GM19240 (cell line): ENCODE data around the gene SOAT1.
"Not testable (repeated sequence)": the region's sequence is repeated elsewhere in the genome, so short reads cannot be mapped to it uniquely, and the experiment has no call there.

ENCODE experiments used
- DNase-seq: peaks from one replicate; pipeline ENCODE4 v3.0.0; 2011; ENCODE audit warnings: low spot score; ENCODE audit not compliant: insufficient read length

SOAT1 gene

DNA sequence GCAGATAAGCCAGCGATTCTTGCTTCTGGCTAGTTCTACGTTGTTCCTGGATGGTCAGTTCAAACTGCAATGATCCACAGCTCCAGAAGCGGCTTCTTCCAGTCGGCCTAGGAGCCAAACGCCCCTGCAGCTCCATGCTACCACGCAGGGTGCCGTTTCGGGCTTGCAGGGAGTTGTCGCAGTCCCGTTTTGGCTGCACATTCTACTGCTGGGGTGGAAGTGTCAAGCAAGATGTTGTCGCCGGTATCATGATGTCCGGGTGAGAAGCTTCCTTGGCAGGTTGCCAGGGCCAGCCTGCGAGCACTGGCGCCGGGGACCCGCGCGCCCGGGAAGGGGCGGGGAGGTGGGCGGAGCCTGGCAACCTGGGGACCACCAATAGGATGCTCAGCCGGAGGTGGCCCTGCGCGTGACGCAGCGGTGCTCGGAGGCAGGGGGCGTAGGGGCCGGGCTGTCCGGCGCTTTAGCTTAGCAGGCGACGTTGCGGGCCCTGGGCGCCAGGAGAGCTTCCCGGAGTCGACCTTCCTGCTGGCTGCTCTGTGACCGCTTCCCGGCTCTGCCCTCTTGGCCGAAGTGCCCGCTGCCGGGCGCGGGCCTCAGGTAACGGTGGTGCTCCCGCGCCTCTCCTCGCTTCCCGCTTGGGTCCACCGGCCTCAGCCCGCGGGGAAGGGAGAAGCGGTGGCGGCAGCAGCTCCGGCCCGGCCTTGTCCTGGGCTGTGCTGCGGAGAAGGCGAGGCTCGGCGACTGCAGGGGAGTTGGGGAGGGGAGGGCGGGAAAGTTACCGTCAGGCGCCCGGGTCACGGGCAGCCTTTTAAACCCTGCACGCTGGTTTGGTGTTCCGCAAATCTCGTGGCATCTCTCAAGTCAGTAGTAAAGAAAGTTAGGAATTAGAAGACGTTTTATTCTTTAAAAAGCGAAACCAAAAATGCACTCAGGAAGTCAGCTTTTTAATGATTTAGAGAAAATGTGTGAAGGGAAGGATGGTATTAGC is at the start of gene SOAT1:
SOAT1 (plus strand) TSS at position 458 of the 988 bp plus-strand sequence. CDS start 8,888 bp downstream, outside the sequence.
- peak; percentile 69 for DNase-seq

DNA sequence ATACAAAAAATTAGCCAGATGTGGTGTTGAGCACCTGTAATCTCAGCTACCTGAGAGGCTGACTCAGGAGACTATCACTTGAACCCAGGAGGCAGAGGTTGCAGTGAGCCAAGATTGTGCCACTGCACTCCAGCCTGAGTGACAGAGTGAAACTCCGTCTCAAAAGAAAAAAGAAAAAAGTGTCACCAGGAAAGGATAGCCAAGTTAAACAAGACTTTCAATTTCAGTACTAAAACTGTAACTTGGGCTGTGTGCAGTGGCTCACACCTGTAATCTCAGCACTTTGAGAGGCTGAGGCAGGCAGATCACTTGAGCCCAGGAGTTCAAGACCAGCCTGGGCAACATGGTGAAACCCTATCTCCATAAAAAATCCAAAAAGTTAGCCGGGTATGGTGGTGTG is 48.2 kb upstream of the SOAT1 start:
- DNase-seq = not testable (repeated sequence)

DNA sequence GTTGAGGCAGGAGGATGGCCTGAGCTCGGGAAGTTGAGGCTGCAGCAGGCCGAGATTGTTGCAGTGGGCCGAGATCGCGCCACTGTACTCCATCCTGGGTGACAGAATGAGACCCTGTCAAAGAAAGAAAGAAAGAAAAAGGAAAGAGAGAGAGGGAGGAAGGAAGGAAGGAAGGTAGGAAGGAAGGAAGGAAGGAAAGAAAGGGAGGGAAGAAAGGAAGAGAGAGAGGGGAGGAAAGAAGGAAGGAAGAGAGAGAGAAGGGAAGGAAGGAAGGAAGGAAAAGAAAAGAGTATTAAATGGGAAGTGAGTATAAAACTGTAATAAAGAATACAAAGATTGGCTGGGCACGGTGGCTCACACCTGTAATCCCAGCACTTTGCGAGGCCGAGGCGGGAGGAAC is 45.7 kb upstream of the SOAT1 start:
- DNase-seq = no peak

DNA sequence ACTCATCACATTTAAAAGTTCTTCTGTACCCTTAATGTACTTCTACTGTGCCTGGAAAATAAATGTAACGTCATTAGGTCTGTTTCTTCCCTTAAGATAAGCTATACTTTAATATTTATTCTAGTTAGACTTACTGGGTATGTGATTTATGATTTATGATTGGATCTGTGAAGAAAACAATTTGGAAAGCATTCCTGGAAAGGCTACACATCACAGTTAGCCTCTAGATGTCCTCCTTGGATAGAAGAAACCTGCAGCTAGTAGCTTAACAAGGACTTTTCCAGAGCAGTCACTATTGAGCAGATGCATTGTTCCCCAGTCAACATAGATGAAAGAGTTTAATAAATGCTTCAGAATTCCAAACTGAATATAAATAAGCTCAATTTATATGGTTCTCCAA is 41.9 kb upstream of the SOAT1 start:
- no peak for DNase-seq

DNA sequence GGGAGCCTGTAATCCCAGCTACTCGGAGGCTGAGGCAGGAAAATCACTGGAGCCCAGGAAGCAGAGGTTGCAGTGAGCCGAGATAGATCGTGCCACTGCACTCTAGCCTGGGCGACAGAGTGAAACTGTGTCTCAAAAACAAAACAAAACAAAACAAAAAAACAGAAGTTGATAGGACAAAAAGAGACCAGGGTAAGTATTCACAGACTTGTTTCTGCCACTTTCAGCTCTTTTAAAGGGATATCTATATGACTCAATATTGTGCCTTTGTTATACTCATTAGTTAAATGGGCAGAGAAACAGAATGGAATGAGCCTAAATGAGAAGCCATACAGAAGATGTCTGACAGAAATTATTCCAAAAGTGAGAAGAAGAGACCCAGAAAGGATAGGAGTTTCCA is 41.0 kb upstream of the SOAT1 start:
- DNase-seq = no peak

DNA sequence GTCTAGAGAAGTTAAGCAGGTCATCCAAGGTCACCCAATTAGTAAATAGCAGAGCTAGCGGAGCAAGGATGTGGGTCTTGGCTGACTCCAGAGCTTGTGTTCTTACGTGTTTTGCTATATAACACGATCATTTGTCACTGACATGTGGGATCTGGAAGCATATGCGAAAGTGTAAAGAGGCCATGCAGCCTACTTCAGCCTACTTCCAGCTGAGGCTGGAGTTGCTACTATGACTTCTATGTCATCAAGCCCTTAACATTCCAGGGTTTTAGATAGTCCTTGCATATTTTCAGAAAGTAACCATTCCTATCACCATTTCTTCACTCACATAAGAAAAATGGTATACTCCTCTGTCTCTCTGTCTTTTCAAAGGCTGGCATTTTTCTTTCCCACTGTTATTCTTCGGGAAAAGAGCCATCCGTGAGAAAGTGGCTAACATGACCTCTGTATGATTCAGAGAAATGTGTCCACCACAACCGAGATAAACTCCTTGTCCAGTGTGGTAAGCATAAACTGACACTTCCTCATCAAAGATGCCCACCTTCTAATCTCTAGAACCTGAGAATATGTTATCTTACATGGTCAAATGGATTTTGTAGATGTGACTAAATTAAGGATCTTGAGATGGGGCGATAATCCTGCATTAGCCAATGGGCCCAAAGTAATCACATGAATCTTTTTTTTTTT is 40.2 kb upstream of the SOAT1 start:
- DNase-seq = no peak

DNA sequence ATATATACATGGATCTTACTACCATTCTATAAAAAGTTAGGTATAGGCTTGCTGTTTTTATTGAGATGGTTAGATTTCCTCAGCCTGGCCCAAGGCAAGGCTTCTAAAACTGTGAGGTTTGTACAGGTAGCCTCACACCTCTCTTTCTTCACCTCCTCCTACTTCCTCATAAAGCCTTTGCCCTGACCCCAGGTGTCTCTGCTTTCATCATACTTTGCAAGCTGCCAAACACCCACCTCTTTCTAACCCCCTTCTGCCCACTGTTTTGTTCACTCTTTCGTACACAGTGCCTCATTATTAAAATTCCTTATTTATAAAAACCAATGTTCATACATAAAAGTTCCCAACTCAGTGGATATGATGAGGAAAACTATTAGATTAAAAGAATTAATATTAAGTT is 31.4 kb upstream of the SOAT1 start:
- DNase-seq = no peak

DNA sequence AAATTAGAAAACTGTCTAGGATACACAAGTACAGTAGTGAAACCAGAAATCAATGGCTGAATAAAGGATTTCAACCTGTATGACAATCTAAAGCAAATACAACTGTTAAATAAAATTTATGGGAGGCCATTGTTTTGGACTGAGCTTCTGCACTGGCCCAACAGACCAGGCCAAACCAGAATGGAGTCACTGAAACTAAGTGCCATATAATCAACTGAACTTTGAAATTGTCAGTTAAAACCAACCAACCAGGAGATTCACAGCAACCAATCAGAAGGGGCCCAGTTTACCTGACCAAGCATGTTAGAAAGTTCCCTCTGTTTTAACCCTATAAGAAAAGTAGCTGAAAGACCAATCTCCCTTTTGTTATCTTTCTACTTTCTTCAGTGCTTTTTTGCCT is 30.5 kb upstream of the SOAT1 start:
- DNase-seq = no peak

DNA sequence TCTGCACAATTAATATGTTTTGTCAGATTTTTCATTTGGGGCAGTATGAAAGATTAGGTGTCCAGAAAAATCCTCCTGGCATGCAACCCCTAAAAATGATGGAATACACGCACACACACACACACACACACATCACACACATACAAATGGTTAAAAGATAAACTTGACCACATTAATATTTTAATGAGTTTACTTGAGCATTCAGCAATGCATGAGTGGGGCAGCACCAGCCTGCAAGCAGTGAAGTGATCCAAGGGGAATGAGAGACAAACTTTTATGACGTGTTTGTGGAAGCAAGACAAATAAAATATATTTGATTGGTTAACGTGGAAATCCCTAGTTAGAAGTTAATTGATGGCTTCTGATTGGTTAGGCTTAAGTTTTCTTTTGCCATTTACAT is 29.1 kb upstream of the SOAT1 start:
- no peak for DNase-seq

DNA sequence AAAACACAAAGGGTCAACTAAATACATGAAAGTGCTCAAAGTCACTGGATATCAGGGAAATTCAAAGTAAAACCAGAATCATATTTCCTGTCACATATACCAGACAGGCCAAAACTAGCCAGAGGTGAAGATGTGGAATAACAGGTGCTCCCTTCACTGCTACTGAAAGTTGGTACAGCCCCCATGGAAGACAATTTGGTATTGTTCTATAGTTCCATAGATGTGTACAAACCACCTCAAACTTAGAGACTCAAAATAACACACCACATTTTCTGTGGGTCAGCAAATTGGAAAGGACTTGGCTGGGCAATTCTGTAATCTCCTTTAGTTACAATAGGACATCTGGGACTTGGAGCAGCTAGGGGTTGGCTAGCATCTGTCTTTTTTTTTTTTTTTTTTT is 24.5 kb upstream of the SOAT1 start:
- no peak for DNase-seq

DNA sequence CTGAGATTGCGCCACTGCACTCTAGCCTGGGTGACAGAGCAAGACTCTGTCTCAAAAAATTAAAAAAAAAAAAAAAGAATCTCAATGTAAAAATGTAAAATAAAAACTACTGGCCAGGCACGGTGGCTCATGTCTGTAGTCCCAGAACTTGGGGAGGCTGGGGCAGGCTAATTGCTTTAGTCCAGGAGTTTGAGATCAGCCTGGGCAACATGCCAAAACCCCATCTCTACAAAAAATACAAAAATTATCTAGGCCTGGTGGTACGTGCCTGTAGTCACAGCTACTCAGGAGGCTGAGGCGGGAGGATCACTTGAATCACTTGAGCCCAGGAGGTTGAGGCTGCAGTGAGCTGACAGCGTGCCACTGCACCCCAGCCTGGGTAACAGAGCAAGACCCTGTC is 19.2 kb upstream of the SOAT1 start:
- DNase-seq = not testable (repeated sequence)

DNA sequence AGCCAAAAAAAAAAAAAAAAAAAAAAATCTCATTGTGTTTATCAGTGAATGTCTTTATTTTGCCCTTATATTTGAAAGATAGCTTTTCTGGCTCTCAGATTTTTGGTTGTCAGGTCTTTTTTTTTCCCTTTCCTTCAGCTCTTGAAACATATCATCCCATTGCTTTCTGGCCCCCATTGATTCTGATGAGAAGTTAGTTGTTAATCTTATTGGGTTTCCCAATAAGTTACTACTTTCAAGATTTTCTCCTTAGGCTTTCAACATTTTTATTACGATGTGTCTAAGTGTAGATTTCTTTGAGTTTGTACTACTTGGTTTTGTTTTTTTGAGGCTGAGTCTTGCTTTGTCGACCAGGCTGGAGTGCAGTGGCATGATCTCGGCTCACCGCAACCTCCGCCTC is 14.7 kb upstream of the SOAT1 start:
- no peak for DNase-seq

DNA sequence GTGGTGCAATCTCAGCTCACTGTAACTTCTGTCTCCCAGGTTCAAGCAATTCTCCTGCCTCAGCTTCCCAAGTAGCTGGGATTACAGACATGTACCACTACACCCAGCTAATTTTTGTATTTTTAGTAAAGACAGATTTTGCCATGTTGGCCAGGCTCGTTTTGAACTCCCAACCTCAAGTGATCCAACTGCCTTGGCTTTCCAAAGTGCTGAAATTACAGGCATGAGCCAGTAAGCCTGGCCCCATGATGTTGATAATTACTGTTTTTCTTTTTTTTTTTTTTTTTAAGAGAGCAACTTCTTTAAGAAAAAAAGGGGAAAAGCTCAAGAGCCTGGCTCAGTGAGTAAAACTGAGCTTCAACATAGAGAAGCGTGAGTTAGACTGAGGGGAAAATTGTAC is 9.6 kb upstream of the SOAT1 start:
- DNase-seq = no peak

DNA sequence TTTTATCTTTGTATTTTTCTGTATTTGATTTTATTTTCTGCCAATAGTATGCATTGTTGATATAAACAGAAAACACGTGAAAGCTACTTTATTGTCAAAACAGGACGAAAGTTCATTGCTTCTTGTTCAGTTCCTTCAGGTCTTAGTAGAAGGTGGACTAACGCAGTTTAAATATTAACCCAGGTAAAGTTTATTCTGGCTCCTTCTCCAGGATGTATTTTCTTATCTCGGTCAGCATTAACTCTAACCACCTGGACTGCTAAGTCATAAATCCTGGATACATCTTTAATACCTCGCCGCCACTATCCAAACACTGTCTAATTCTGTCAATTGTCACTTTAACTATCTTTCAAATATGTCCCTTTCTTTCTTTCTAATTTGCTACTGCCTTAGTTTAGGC is 5.7 kb upstream of the SOAT1 start:
- DNase-seq = no peak

DNA sequence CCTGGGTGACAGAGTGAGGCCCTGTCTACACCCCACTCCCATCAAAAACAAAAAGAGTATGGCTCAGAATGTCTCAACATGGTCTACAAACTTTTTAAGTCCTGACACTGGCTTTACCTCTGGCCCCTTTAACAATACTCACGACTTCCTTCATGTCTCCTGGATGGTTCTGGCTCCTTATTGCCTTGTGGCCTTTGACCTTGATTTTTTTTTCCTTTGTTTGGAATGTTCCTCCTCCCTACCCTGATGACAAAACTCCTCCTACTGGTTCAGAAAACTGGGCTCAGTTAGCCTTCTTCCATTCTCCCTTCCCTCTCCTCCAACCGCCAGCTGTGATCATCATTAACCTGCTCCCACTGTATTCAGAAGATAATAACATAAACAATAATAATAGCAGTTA is 4.6 kb upstream of the SOAT1 start:
- no peak for DNase-seq

DNA sequence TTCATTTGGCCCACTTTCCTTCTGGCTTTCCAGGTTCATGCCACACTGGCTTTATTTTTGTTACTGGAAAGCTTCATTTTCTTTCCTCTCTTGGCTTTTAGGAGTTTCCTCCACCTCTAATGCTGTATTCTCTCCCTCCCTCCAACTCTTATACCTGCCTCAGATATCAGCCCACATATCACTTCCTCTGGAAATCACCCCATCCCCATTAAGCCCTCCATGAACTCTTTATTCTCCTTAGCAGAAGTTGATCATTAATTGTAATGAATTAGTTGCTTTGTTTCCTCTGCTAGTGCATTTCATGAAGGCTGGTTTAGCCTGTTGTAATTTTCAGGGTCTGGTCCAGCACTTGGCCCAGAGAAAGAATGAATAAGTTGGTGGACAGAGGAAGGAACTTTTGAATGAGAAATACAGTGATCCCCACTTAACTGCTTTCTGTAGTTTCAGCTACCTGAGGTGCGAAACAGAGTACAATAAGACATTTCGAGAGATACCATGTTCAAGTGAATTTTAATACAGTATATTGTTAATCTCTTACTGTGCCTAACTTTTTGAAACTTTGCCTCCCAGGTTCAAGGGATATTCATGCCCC is 1.7 kb downstream of the SOAT1 start:
- no peak for DNase-seq

DNA sequence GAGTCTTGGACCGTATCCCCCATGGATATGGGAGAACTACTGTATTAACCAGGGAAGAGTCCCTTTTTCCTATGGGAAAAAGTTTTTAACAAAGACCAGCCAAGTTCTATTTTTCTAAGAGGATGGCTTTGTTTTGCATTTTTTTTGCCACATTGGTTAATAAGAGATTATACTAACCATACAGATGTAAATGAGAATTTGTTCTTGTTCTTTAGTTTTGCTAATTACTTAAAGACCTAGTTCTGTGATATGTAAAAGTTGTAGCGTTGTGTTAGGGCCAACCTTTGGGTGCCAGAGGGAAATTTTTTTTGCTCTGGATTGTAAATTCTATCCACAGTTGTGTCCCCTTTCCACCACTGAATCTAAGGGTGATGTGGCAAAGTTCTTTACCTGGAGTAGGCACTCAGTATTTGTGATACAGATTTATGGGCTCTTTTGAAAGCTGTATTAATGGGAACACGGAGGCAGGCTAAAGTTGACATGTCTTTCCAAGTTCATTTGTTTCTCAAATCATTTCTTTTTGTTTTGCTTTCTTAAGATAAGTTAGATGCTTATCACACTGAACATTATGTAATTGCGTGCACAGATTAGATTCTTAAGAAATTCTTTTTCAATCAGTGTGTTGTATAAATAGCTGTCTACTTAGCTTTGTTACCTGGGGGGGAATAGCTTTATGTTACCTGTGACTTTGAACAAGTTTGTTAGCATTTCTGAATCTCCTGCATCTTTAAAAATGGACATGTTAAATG is 2.9 kb downstream of the SOAT1 start:
- DNase-seq = no peak

DNA sequence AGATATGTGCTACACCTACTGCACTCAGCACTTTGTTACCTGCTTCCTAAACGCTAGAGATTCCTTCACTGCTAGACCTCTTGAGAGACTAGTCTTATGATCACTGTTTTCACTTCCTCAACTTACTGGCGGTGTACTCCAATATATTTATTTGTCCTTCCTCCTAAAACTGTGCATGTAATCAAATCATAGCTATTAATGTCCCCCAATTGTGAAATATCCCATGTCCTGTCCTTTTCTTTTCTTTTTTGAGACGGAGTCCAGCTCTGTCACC is 3.4 kb downstream of the SOAT1 start:
- DNase-seq = no peak

DNA sequence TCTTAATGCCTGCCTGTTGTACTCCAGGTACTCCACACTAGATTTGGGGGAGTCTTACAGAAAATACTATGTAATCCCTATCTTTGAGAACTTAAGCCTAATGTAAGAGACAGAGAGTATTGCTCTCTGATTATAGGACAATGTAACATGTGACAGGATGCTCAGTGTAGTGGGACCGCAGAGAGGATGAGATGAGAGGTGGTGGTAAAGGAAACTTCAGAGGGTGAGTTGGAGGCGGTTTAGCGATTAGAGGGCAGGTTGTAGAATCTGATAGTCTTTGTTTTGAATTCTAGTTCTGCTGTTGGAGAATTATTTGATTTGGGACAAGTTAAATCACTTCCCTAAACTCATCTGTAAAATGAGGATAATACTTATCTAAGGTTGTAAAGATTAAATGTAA is 5.4 kb downstream of the SOAT1 start:
- no peak for DNase-seq

DNA sequence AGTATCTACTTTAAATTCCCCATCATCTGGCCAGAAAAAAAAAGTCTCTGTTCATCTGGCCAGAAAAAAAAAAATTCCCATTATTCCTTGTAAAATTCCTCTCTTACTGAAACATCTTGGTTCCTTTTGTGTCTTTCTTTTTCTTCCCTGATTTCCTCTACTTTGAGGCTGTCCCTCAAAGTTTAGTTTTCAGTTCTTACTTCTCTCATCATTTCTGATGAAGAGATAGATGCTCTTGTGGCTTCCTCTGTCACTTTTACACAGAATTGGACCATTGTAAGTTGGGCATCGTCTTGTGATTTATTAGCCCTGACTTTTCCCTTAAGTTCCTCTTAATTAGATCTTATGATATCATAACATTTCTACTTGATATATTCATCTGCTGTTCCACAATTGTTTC is 6.5 kb downstream of the SOAT1 start:
- DNase-seq = no peak

DNA sequence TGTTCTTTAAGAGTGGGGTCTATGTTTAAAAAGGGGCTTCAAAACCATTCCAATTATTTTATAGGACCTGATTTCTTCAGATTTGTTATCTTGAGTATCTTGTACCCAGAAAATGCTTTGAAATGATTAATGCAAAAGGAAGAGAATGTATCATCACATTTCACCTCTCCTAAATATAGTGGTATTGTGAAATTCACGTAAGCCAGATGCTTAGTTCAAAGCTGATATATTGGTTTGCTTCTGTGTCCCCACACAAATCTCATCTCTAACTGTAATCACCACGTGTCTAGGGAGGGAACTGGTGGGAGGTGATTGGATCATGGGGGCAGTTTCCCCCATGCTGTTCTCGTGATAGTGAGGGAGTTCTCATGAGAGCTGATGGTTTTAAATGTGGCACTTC is 8.5 kb downstream of the SOAT1 start:
- DNase-seq = no peak
